Hepatocyte (in vitro differentiated cells): Measurements from ENCODE around the gene FOXA2.

Experiments used
- EZH2 ChIP-seq: fragments of 200-600 bp; sonication (generic); IDR thresholded peaks from 2 replicates; pipeline ENCODE4 v1.6.1; 2016; ENCODE audit warnings: antibody characterized with exemption, mild to moderate bottlenecking, borderline replicate concordance
- EZH2phosphoT487 ChIP-seq: fragments of 200-600 bp; sonication (generic); IDR thresholded peaks from one replicate; pipeline ENCODE4 v1.6.1; 2018; ENCODE audit warnings: antibody characterized with exemption, mild to moderate bottlenecking, low read depth, moderate library complexity; ENCODE audit not compliant: unreplicated experiment, severe bottlenecking
- TF ChIP-seq, protein P1 (sequence below): fragments of 200-600 bp; sonication (generic); IDR thresholded peaks from 2 replicates; pipeline ENCODE4 v1.5.1; 2016; ENCODE audit warnings: antibody characterized with exemption, mild to moderate bottlenecking; ENCODE audit not compliant: poor library complexity

DNA sequence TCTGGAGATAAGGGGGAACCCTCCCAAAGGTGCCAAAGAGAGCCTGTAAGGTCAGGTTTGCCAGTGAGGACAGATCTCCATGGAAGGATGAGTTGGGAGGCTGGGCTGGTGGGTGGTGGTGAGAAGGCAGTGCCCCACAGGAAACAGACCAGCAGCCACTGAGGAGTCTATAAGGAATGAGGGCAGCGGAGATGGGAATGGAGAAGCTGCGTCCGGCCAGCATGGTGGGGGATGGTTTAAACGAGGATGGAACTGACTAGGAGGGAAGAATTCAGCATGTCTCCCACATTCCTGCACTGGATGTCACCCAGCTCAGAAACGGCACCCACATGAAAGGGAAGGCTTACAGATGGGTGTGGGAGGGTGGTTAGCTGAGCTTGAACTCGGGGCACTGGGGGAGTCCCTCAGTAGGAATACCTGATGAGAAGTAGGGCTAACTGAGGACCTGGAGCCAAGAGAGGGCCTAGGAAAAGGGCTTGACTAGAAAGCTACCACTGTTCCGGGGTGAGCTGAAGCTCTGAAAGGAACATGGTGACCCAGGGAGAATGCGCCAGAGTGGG lies 53.2 kb downstream of the FOXA2 start:
- no peak for TF ChIP-seq EZH2phosphoT487
- TF ChIP-seq, protein P1, sequence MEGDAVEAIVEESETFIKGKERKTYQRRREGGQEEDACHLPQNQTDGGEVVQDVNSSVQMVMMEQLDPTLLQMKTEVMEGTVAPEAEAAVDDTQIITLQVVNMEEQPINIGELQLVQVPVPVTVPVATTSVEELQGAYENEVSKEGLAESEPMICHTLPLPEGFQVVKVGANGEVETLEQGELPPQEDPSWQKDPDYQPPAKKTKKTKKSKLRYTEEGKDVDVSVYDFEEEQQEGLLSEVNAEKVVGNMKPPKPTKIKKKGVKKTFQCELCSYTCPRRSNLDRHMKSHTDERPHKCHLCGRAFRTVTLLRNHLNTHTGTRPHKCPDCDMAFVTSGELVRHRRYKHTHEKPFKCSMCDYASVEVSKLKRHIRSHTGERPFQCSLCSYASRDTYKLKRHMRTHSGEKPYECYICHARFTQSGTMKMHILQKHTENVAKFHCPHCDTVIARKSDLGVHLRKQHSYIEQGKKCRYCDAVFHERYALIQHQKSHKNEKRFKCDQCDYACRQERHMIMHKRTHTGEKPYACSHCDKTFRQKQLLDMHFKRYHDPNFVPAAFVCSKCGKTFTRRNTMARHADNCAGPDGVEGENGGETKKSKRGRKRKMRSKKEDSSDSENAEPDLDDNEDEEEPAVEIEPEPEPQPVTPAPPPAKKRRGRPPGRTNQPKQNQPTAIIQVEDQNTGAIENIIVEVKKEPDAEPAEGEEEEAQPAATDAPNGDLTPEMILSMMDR, result no peak
- no peak for TF ChIP-seq EZH2
